BE2C (cell line): ENCODE results near the gene ENTR1.

ENCODE experiments used
- DNase-seq: peaks from one replicate; pipeline ENCODE4 v3.0.0-alpha.2; 2020
- H3K27me3 ChIP-seq: fragments of 250-450 bp; sonication (Bioruptor Pico); 2 replicates; pipeline ENCODE4 v1.5.1; 2020; ENCODE audit warnings: mild to moderate bottlenecking
- H3K36me3 ChIP-seq: fragments of 250-450 bp; sonication (Bioruptor Pico); 2 replicates; pipeline ENCODE4 v1.5.1; 2020; ENCODE audit warnings: mild to moderate bottlenecking
- H3K4me1 ChIP-seq: fragments of 250-450 bp; sonication (Bioruptor Pico); 2 replicates; pipeline ENCODE4 v1.5.1; 2020
- H3K4me3 ChIP-seq: 2 replicates; pipeline ENCODE4 v1.5.1; 2011; ENCODE audit warnings: low read depth, low read length
- H3K9me3 ChIP-seq: fragments of 250-450 bp; sonication (Bioruptor Pico); 2 replicates; pipeline ENCODE4 v1.5.1; 2020
- CTCF ChIP-seq: IDR thresholded peaks from 2 replicates; pipeline ENCODE4 v1.5.1; 2012; ENCODE audit warnings: mild to moderate bottlenecking, low read depth, low read length

ENTR1 gene

GRCh38 chr9:136403538-136403914 is 6.9 kb downstream of the ENTR1 start:
- Histone ChIP-seq H3K9me3 (no peaks in the 10 kb centered on the region), H3K36me3 (peaks cover 63% of the 10 kb centered on the region), H3K4me3 (no peak overlapping the region), H3K27me3 (no peaks in the 10 kb centered on the region), H3K4me1 (peaks cover 5% of the 10 kb centered on the region)
- no peak for TF ChIP-seq CTCF
- DNase-seq = no peak

- H3K27me3 ChIP-seq = no peaks in the 10 kb centered on the region
- H3K4me3 ChIP-seq = no peak overlapping the region
- DNase-seq = no peak
- peaks cover 60% of the 10 kb centered on the region for H3K36me3 ChIP-seq
- H3K4me1 ChIP-seq = peaks cover 5% of the 10 kb centered on the region
- no peak for TF ChIP-seq CTCF
- no peaks in the 10 kb centered on the region for H3K9me3 ChIP-seq
Measured at GRCh38 chr9:136402067-136402466, 8.3 kb downstream of the ENTR1 start.

GRCh38 chr9:136401173-136401922 is 9.1 kb downstream of the ENTR1 start:
- peaks cover 60% of the 10 kb centered on the region for H3K36me3 ChIP-seq
- H3K4me3 ChIP-seq = no peak overlapping the region
- no peak for TF ChIP-seq CTCF
- no peak for DNase-seq
- peaks cover 5% of the 10 kb centered on the region for H3K4me1 ChIP-seq
- no peaks in the 10 kb centered on the region for H3K9me3 ChIP-seq
- H3K27me3 ChIP-seq = no peaks in the 10 kb centered on the region

- DNase-seq = peak; percentile 93
- TF ChIP-seq CTCF = peak; percentile 73
- Histone ChIP-seq H3K4me3 (peak within 1 kb of the TSS; percentile 81), H3K27me3 (no peaks in the 10 kb centered on the region), H3K9me3 (no peaks in the 10 kb centered on the region), H3K36me3 (peaks cover 61% of the 10 kb centered on the region), H3K4me1 (peaks cover 5% of the 10 kb centered on the region)
Measured at GRCh38 chr9:136400038-136400834, 10.2 kb downstream of the ENTR1 start, which contains the start of gene SNAPC4. SNAPC4 (minus strand) TSS chr9:136400170; CDS start chr9:136398428, 1,742 bp downstream.

- no peak for DNase-seq
- Histone ChIP-seq H3K4me1 (peaks cover 5% of the 10 kb centered on the region), H3K9me3 (no peaks in the 10 kb centered on the region), H3K27me3 (no peaks in the 10 kb centered on the region), H3K36me3 (peaks cover 61% of the 10 kb centered on the region), H3K4me3 (peak overlapping the region; percentile 81)
- no peak for TF ChIP-seq CTCF
Measured at GRCh38 chr9:136399176-136400037, 11.0 kb downstream of the ENTR1 start.
